Stimulated activated CD8-positive, alpha-beta memory T cell treated with anti-CD3 and anti-CD28 coated beads, Interleukin-4, amount 100 ng/mL, for 24 hours (primary cell): ENCODE data around the gene OST4.

ENCODE experiments used
- DNase-seq: peaks from one replicate; pipeline ENCODE4 v3.0.0-alpha.2; 2020; ENCODE audit warnings: low read depth

OST4 gene

DNA sequence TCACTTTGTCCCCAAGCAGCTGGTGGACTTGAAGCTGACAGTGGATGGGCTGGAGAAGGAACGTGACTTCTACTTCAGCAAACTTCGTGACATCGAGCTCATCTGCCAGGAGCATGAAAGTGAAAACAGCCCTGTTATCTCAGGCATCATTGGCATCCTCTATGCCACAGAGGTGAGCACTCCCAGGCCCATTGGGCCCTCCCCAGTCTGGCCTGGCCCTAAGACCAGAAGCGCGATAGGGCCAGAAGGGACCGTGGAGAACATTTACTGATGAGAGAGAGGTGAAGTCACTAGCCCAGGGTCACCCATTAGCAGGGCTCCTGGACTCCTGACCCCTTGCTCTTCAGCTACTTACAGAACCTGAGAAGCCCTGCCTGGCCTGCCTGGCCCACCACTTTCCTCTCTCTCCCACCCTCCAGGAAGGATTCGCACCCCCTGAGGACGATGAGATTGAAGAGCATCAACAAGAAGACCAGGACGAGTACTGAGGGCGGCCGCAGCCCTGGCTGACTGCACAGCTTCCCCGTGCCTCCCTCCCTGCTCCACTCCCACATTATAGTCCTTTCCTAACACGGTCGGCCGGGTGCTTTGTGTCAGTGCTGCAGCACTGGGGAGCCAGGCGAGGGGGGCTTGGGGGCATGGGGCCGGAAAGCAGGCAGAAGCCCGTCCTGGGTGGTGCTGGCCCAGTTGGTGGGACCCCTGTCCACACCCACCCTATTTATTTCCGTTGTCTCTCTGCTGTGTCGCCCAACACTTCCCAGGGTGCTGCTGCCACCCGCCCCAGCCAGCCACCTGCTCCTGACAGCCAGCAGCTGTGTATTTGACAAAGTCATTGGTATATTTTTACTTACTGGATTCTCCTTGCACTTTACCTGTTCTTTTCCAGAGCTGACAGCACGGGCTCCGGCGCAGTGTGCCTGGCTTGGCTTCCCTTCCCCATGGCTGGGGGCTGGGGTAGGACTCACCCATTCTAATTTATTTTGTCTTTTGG, 45.3 kb downstream of the OST4 start:
- no peak for DNase-seq

GRCh38 chr2:27025281-27025800, 46.1 kb downstream of the OST4 start:
- DNase-seq: no peak

- no peak for DNase-seq
These were observed 46.6 kb downstream of the OST4 start for GRCh38 chr2:27024812-27025211.

DNA sequence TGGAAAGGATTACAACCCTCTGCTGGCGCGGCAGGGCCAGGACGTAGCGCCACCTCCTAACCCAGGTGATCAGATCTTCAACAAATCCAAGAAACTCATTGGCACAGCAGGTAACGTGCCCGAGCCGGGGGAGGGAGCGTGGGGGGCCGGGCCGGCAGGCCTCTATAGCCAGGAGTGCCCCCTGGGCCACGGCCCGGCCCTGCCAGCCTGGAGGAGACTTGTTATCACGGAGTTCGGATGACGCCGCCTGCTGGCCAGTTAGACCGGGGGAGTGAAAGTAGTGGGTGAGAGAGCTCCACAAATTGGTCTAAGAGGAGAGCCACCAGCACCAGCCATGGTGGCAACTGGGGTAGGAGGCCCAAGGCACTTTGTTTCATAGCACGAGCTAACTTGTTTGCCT, 47.3 kb downstream of the OST4 start:
- no peak for DNase-seq

DNA sequence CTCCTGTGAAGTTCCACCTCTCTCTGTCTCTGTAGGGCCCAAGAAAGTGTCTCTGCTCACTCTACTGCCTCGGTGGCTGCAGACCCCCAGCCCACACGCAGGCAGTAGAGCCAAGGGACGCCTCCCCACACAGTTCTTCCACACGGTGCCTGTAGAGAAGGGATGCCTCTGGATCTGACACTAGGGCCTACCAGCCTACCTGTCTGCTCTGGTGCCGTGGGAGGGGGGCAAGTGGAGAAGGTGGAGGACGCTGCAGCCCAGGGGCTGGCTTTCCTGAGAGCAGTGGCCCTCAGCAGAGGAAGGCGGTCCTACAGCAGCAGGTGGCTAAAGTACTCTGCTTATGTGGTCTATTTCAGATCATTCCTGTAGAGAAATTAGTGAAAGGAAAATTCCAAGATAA, 47.7 kb downstream of the OST4 start:
- DNase-seq: no peak

DNA sequence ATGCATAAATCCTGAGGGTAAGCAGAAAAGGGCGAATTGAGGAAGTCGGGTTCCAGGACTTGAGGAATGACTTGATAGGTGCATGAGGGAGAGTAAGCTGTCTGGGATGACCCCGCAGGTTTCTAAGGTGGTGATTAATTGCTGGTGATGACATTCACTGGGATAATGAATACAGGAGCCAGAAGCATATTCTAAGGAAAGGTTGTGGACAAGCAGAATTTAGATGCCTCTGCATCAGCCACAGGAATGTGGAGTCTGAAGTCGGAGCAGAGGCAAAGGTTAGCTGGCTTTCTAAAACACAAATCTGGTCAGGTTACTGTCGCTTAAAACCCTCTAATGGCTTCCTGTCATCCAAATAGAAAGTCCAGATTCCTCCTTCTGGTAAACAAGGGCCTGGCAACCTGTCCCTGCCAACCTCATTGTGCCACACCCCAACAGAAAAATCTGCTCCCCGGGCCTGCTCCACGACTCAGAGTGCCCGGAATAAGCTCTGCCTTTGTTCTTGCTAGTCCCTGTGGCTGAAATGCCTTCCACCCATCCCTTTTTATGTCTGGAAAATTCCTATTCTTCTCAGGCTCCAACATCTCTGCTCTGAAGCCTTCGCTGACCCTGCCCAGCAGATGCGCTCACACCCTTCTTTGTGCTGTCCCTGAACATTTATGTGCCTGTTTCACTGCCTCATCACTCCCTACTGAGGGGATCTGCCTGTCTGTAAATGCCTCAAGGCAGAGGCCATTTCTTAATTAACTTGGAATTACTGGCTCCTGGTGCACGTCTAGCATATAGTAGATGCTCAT, 50.0 kb downstream of the OST4 start:
- no peak for DNase-seq
